Measurements from ENCODE around the gene GNPNAT1.

DNA sequence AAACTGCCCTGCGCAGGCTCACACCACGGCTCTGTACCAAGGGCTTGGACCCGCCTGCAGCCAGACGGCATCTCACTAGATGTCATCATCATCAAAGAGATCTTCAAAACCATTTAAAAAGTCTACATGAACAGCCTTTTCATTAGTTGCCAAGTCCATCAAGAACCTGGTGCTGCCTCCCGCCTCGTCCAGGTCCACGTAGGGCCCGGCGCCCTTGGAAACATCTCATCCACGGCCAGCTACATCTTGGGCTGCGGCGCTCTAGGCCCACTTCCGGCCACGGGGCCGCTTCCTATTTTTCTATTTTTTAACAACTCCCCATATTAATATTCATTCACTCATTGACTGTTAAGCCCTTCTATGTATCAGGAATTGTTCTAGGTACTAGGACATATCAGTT is 7.4 kb upstream of the GNPNAT1 start:
- TF ChIP-seq, protein P1, sequence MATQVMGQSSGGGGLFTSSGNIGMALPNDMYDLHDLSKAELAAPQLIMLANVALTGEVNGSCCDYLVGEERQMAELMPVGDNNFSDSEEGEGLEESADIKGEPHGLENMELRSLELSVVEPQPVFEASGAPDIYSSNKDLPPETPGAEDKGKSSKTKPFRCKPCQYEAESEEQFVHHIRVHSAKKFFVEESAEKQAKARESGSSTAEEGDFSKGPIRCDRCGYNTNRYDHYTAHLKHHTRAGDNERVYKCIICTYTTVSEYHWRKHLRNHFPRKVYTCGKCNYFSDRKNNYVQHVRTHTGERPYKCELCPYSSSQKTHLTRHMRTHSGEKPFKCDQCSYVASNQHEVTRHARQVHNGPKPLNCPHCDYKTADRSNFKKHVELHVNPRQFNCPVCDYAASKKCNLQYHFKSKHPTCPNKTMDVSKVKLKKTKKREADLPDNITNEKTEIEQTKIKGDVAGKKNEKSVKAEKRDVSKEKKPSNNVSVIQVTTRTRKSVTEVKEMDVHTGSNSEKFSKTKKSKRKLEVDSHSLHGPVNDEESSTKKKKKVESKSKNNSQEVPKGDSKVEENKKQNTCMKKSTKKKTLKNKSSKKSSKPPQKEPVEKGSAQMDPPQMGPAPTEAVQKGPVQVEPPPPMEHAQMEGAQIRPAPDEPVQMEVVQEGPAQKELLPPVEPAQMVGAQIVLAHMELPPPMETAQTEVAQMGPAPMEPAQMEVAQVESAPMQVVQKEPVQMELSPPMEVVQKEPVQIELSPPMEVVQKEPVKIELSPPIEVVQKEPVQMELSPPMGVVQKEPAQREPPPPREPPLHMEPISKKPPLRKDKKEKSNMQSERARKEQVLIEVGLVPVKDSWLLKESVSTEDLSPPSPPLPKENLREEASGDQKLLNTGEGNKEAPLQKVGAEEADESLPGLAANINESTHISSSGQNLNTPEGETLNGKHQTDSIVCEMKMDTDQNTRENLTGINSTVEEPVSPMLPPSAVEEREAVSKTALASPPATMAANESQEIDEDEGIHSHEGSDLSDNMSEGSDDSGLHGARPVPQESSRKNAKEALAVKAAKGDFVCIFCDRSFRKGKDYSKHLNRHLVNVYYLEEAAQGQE (IDR thresholded peaks at IDR 0.05; ENCODE audit: low read depth): no peak
- TF ChIP-seq EP300 (IDR thresholded peaks at IDR 0.05; ENCODE audit: borderline replicate concordance) (no peak), FOXM1 (IDR thresholded peaks at IDR 0.05; ENCODE audit: borderline replicate concordance, low read depth) (no peak), RAD21 (IDR thresholded peaks at IDR 0.05; ENCODE audit: low read depth) (no peak), EGR1 (IDR thresholded peaks at IDR 0.05) (no peak)
